Measurements from ENCODE around the gene CARMIL1. TPM values are rescaled to one million over a fixed set of nuclear protein-coding genes. Genes with fewer than 3 reads are reported as not detected.

CARMIL1 gene
- total RNA-seq, 4 donors from 2014 or later = 13.9 to 47.6 (median 30.4) TPM

DNA sequence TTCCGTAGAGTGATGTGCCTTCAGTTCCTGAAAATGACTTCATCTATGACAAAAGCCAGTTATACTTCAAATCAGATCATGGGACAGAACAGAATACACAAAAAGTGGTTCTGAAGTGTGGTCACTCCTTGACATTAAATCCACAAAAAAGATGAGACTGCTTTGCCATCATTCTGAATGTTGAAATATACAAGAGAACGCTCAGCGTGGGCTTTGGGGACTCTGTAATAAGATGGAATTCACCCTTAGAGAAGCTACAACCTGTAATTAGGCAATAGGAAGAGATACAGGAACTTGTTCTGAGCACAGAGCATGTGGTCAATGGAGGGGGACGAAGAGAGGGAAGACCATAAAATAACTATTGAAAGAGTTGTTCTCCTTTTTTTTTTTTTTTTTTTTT, 184.3 kb downstream of the CARMIL1 start:
- no peak for TF ChIP-seq CTCF (IDR thresholded peaks at IDR 0.05; ENCODE audit: low read depth)

- TF ChIP-seq CTCF (IDR thresholded peaks at IDR 0.05; ENCODE audit: low read depth) = no peak
Measured at GRCh38 chr6:25464225-25464624, 185.1 kb downstream of the CARMIL1 start.

DNA sequence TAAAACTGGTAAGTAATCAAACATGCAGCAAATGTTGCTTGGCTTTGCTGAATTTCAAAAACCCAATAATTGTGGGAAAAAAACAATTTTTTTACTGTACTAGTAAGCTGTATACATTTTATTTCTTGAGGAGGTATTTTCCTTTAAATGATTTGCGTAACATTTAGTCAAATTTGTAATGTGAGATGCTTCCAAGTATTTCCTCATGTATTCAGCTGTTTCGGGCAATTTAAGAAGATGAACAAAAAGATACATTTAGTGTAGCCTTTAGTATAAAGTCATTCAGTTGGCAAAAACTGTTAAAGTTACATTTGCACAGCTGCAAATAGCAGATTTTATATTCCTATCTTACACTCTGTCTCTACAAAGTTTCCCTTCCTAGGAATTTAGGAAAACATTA, 186.8 kb downstream of the CARMIL1 start:
- TF ChIP-seq CTCF (IDR thresholded peaks at IDR 0.05; ENCODE audit: low read depth) = no peak

DNA sequence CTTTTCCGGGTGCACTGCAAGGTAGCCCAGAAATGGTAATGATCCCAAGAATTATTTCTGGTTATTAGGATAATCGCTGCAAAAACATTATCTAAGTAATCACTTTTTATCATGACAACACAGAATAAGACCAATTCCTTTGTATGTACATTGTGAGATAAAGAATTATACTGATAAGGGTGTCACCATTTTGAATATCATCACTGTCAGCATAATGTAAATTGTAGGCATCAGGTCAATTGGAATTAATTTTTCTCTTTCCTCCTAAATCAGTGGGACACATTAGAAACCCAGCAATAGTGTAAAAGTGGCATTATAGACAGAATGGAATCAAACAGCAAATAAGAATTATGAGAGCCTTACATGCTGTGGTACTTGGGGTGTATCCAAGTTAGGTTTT, 189.7 kb downstream of the CARMIL1 start:
- no peak for TF ChIP-seq CTCF (IDR thresholded peaks at IDR 0.05; ENCODE audit: low read depth)

DNA sequence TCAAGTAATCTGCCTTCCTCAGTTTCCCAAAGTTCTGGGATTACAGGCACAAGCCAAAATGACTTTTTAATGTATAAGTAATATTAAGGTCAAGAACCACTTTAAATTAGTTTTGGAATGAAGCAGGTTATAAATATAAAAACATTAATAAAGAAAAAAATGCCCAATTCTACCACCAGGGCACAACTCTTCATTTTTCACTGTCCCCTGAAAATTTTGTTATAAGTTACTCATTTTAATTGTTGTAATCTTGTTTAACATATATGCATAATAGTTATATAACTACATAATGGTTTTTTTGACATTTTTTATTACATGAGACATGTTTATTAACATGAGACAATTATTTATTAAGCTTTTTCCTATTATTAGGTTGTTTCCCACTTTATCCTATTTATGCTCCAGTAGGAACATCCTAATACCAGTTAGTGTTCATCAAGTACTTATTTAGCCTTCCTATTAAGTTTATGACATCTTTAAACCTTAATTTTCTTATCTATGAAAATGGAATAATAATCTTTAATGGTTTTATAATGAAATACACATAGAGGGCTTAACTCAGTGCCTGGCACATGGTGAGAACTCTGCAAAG, 190.7 kb downstream of the CARMIL1 start:
- TF ChIP-seq CTCF (IDR thresholded peaks at IDR 0.05; ENCODE audit: low read depth) = no peak

DNA sequence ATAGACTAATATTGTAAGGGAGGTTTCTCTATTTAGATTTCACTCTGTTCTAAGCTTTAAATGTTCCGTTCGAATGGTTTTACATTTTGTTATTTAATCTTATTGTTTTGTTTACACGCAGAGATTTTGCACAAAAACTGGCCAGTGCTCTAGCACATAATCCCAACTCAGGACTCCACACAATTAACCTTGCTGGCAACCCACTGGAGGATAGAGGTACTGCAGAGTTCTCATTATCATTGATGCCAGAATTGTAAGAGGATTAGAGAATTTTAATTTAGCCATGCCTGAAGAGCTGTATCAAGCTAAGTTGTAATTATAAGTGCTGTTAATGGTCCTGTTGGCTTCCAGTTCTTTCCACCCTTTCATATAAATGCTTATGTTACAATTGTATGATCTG, 193.1 kb downstream of the CARMIL1 start:
- TF ChIP-seq CTCF (IDR thresholded peaks at IDR 0.05; ENCODE audit: low read depth) = no peak

GRCh38 chr6:25472906-25473305, 193.7 kb downstream of the CARMIL1 start:
- no peak for TF ChIP-seq CTCF (IDR thresholded peaks at IDR 0.05; ENCODE audit: low read depth)

Measured in subcutaneous adipose tissue (tissue), 4 donors.